NCI-H2029 (cell line): ENCODE data around the gene PAXX.
A peak's percentile ranks its signal among the peaks of the same experiment; 100 is the strongest.

Source experiments
- DNase-seq: peaks from one replicate; lab custom pipeline; 2025; lab: John Stamatoyannopoulos, UW

The PAXX gene

GRCh38 chr9:136965771-136966484 is 26.3 kb upstream of the PAXX start:
- DNase-seq: no peak

- no peak for DNase-seq
Observed at GRCh38 chr9:136968333-136969127, 23.7 kb upstream of the PAXX start.

DNA sequence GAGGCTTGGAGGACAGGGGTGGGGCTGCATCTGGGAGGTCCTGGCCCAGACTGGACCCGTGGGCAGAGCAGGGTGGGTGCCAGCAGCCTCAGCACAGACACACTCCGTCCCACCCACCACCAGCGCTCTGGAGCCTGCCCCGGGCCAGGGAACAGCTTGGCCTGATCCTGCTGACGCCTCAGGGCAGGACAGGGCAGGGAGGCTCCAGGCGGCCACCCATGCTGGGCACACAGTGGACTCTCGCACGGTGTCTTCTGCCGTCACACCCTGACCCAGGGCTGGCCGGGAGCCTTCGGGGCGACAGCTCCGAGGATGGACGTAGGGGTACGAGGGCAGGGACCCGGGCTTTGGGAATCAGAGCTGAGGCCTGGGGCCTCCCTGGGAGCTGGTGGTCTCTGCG is 23.1 kb upstream of the PAXX start:
- no peak for DNase-seq

DNA sequence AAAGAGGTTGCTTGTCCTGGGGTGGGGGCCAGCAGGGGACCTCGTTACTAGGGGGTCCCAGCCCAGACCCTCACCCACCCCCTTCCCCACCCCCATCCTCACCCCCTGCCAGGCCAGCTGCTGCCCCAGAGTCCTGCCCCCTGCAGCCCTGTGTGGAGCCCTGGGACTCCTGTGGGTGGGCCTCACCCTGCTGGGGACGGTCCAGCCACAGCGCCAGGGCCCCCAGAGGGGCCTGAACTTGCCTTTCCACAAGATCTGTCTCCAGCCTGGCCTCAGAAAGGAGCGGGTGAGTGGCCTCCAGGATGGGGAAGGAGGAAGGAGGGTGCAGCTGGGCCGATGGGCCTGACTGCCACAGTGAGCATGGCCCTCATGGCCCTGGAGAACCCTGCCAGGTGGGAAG is 22.4 kb upstream of the PAXX start:
- DNase-seq: no peak

DNA sequence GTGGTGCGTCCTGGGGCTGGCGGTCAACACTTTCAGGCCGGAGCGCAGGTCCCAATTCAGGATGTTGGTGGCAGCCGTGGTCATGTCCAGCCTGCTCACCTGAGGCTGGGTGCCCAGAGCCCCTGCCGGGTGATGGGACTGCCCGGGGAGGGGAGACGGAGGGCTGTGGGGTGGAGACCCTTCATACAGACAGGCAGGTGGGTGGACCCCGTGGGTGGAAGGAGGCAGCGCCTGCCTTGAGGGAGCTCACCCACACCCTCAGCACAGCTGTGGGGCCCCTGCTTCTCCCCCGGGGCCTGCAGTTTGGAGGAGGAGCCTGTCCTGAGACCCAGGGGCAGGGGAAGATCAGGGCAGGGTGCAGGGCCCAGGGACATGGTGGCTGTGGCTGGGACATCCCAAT is 21.9 kb upstream of the PAXX start:
- DNase-seq: no peak

DNA sequence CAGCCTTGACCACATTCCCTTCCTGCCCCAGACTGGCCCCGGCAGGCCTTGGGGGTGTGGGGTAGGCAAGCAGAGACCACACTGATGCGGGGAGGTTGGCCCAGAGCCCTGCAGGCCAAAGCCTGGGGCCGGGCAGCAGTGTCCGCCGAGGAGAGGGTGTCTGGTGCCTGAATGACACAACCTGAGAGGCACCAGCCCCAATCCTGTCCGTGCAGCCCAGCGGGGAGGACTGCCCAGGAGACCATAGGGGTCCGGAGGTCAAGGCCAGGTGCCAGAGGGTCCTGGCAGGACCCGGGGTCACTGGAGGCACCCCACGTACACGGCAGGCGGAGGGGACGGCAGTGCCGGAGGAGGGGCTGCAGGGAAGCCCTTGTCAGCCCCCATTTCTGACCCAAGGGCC is 20.5 kb upstream of the PAXX start:
- DNase-seq: no peak

GRCh38 chr9:136972335-136972734 is 19.9 kb upstream of the PAXX start:
- no peak for DNase-seq

DNA sequence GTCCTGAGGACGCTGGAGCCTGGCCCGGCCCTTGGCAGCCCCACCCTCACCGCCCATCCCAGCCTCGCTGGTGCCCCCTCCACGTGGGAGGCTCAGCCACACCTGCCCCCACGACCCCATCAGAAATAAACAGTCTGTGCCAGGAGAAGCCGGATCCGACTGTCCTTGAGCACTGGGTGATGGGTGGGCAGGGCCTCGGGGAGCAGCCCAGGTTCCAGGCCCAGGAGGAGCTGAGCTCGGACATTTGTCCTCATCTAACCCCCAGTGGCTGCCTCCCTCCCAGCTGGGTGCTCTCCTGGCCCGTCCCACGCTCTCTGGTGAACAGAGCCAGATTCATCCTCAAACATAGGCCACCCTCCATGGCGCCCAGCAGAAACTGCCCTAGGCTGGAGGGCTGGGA is 19.5 kb upstream of the PAXX start:
- no peak for DNase-seq

GRCh38 chr9:136973618-136974617 is 18.3 kb upstream of the PAXX start:
- DNase-seq: no peak

- DNase-seq: no peak
Observed at GRCh38 chr9:136974817-136975535, 17.2 kb upstream of the PAXX start.

DNA sequence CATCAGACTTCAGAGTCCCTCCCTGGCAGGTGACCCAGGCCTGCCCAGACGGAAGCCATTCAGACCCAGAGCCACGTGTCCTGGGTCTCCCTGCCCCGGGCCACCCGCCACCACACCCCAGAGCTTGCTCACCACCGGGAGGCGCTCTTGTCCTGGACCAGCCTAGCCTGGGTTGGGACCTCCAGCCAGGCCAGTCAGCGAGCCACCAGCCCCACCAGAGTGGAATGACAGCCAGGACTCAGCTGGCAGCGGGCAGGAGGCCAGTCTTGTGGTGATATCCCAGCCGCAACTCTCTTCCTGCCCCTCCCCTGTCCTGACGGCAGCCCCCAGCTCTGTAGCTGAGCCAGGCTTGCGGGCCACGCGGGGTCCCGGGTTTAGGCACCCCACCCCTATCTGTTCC is 16.6 kb upstream of the PAXX start:
- no peak for DNase-seq

GRCh38 chr9:136977223-136977622 is 15.0 kb upstream of the PAXX start, which contains the start of gene PTGDS:
TSS of gene PTGDS (plus strand) at chr9:136977504. CDS start at chr9:136977579, 75 bp downstream.
- DNase-seq: no peak

GRCh38 chr9:136977649-136978072 is 14.6 kb upstream of the PAXX start:
- DNase-seq: no peak

- DNase-seq: peak; percentile 58
Observed at GRCh38 chr9:136978073-136978864, 14.0 kb upstream of the PAXX start.

DNA sequence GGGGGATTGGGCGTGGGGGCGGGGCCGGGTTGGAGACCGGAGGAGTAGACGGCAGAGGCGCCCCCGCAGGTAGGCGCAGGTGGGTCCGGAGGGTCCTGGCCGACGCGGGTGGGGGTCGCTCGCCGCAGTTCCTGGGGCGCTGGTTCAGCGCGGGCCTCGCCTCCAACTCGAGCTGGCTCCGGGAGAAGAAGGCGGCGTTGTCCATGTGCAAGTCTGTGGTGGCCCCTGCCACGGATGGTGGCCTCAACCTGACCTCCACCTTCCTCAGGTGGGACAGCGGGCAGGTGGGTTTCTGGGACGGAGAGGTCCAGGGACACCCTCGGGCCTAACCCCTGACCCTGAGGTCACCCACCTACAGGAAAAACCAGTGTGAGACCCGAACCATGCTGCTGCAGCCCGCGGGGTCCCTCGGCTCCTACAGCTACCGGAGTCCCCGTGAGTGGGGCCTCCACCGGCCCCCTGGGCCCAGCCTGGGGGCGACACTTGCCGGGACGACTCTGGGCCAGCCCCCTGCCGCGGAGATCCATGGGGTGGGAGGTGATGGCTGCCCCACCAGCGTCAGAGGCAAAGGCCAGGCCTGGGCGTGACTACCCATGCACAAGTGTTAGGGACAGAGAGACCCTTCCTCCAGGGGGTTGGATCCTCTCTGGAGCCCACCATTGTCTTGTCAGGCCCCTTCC is 13.2 kb upstream of the PAXX start:
- no peak for DNase-seq

DNA sequence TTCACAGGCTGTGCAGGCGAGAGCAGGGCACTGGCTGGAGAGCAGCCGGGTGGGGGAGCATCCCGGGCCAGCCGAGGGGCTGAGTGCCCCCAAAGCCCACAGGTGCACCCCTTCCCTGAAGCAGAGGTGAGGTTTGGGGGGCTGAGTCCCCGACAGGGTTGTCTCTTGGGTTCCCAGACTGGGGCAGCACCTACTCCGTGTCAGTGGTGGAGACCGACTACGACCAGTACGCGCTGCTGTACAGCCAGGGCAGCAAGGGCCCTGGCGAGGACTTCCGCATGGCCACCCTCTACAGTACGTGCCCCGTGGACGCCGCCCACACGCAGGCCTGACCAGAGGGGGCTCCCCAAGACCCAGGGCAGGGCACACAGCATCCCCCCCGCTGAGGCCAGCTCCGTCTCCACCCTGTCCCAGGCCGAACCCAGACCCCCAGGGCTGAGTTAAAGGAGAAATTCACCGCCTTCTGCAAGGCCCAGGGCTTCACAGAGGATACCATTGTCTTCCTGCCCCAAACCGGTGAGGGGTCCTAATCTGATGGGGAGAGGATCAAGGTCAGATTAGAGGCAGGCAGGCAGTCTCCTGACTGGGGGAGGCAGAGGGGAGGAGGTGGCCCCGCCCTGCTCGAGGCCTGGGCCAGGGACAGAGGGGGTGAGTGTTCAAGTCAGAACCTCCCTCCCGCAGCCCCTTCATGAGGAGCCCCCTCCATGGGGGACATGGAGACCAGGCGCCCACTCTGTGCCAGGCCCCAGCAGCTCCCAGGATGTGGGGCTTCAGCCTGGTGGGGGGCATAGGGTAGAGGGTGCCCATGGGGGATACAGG is 12.2 kb upstream of the PAXX start:
- DNase-seq: no peak

DNA sequence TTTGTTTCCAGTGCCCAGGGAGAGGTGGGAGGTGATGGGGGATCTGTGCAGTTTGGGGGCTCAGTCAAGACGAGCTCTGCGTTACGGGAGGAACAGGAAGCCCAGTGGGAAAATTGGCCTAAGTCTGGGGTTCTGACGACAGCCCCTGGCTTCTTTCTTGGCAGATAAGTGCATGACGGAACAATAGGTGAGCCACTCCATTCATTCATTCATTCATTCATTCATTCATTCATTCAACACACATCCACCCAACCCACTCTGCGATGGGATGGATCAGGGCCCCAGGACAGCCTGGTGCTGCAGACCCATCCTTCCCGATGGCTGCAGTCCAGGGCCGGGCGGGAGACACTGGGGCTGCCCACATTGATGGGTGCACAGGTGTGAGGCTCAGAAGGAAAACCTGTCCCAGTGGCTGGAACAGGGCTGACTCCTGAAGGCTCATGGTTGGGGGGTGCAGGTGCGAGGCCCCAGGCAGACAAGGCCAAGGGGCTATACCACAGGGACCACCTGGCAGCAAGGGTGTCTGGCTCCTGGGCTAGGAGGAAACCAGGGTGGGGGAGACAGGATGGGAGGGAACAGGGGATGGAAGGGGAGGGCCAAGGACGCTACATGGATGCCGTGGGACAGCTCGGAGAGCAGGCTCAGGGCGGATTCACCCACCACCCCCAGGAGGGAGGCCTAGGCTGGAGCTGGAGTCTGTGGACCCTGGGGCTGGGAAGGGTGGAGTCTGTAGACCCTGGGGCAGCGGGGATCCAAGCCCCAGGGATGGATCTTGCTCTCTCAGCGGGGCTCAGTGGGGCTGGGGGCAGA is 11.3 kb upstream of the PAXX start:
- DNase-seq: no peak

DNA sequence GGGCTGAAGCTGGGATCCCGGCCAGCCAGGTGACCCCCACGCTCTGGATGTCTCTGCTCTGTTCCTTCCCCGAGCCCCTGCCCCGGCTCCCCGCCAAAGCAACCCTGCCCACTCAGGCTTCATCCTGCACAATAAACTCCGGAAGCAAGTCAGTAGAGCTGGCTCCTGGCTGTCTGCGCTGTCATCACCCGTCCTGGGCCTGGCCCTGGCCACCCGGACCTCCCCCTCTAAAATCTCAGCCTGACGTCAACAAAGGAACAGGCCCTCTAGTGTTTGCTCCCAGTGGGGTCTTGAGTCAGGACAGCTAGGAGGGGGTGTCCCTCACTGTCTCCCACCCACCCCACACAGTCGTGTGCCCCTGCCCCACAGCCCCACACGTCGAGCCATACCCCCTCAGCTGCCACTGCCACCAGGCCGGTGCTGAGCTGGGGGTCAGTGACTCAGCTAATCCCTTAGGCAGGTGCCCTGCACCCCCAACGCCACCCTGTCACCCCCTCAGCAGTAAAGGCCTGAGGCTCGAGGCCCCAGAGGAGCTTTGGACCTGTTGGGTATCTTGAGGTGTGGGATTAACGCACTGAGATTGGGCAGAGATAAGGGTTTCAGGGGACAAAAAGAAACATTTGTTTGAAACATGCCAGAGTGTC is 10.5 kb upstream of the PAXX start:
- no peak for DNase-seq
